HG03280 (cell line): ENCODE measurements around the gene USP20.

Experiments
- ATAC-seq: cut with Tn5 transposase; IDR thresholded peaks from one replicate; pipeline ENCODE4 v1.9.1; 2021; ENCODE audit warnings: mild to moderate bottlenecking, moderate library complexity; ENCODE audit not compliant: unreplicated experiment

The USP20 gene

DNA sequence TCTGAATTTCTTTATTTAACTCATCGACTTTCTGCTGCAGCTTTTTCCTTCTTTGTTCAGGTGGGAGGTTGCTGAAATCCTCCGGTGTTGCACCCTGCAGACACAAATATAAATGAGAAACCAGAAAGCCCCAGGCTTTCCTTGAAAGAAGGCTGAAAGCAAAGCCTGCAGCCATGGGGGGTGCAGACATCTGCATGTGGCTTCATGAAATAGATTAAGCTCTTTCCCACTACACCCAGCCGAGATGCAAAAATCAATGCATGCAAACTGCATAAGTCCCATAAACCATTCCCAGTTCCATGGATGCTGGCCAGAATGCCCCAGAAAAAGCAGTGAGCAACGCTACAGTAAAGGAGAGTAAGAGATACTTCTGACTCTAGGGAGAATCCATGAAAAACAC, 73.6 kb downstream of the USP20 start:
- no peak for ATAC-seq

- no peak for ATAC-seq
These were observed 74.6 kb downstream of the USP20 start for GRCh38 chr9:129909851-129910250.

- no peak for ATAC-seq
These were observed 75.6 kb downstream of the USP20 start for GRCh38 chr9:129910628-129911567.

GRCh38 chr9:129914051-129914450, 78.8 kb downstream of the USP20 start:
- ATAC-seq: no peak

- ATAC-seq: no peak
These were observed 81.4 kb downstream of the USP20 start for GRCh38 chr9:129916707-129917106.

DNA sequence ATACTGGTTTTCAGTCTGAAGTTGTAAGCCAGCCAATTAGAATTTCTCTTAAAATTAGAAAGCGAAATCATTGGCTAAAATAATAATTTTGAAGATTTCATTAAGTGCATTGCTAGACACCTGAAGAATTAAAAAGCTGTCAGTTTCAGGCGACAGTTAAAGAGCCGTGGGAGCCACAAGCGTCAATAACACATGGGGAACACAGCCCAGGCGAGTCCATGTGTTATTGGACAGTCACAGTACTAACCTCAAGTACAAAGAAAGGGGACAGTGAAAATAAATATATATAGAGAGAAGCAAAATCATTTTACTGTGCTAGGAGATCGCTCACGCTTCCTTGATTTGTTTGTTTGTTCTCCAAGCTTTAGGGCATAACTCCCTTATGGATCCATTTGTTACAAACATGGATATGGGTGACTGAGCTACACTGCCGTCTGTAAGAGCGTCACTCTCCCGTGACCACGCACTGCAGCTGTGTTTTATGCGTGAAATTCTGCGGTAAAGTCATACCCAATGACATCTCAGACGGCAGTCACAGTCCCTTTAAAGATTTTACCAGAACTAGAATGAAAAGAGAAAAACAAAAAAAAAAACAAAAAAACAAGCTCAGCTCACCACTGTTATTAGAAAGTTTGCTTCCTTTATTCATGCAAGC, 83.2 kb downstream of the USP20 start:
- ATAC-seq: no peak

DNA sequence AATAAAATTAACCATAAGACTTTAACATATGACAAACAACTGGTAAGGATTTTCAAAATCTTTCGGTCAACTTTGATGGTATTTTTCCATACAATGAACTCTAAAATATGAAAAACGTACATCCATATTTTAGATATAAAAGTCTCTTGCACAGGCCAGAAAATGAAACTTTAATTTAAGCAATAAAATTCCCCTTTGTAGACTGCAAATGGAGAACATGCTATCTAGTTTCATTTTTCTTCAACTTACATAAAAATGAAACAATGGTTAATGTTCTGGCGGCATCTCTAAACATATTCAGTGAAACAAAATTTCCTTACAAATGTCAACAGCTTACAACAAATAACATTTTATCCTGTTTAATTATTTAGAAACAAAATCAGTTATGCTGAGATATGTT, 84.0 kb downstream of the USP20 start:
- no peak for ATAC-seq

DNA sequence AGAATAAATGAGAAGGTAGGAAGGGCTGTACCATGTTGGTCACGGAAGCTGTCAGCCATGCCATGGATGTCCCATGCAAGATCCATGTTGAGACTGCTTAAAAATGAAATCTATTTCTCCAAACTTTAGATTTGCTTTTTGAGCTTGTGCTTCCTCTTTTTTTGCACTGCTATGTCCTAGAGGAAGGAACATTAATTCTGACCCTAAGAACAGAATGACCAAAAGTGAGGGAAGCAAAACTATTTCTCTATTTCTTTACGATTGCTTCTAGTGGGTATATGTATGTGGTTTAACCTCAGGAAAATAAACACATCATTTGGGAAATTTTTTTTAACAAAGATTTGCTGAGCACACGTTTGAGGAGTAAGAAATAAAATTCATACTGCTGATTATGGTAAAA, 84.6 kb downstream of the USP20 start:
- no peak for ATAC-seq

DNA sequence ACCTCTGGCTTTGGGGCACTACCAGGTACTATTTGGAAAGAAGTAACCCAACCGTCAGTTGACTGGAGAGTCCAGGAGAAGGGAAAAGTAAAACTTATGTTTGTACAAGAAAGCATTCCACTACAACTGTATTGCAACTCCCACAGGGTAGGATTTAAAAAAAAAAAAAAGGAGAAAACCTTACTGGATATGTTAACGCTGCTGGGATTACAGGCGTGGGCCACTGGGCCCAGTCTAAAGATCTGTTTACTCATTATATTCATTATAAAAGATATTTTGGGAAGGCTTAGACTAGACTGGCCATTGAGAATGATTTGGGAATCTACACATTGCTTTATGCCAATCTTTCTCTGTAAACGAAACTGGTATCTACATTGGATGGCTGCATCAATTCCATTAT, 86.6 kb downstream of the USP20 start:
- no peak for ATAC-seq

GRCh38 chr9:129923589-129923988, 88.3 kb downstream of the USP20 start:
- ATAC-seq: no peak

GRCh38 chr9:129929496-129930125, 94.4 kb downstream of the USP20 start:
- ATAC-seq: no peak

GRCh38 chr9:129930743-129931142, 95.5 kb downstream of the USP20 start:
- no peak for ATAC-seq
